Vagina (tissue), 2 donors: ENCODE results near the gene ST6GALNAC3.

Experiments
- POLR2A ChIP-seq, 2 donors: fragments of 450-650 bp; IDR thresholded peaks; one replicate each; pipeline ENCODE4 v1.6.1; 2017; ENCODE audit warnings: antibody characterized with exemption in 2 of 2, mild to moderate bottlenecking in 2 of 2, moderate library complexity in 2 of 2
- POLR2AphosphoS5 ChIP-seq, 2 donors: sonication (generic); formaldehyde crosslinking; IDR thresholded peaks; one replicate each; pipeline ENCODE4 v1.9.0; 2017; ENCODE audit warnings: antibody characterized with exemption in 2 of 2, mild to moderate bottlenecking in 2 of 2, low read depth in 1 of 2; ENCODE audit not compliant: insufficient read depth in 1 of 2
- TF ChIP-seq, protein P1 (sequence below), 3 experiments: fragments of 450-650 bp in 2 of 3; fragments of 200-600 bp in 1 of 3; sonication (generic) in 1 of 3; IDR thresholded peaks; one replicate each; pipeline ENCODE4 v1.5.1; 2017 to 2019; ENCODE audit warnings: antibody characterized with exemption in 3 of 3, mild to moderate bottlenecking in 2 of 3, moderate library complexity in 2 of 3

DNA sequence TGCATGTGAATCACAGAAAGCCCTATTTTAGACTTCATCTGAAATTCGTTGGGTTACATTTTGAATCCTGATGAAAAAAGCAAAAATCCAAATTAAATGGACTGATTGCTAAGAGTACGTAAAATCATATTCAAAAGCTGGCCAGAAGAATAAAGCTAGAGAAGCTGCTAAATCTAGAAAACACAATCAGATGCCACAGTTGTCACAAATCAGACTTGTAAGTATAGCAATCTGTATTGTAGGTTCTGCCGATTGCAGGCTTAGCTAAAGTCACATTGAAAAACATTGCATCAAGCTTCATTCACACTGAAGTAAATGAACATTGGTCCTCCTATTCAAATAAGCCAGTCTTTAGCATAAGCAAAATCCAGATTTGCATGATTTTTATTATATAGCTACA lies 557.6 kb downstream of the ST6GALNAC3 start:
- TF ChIP-seq POLR2AphosphoS5 (IDR thresholded peaks at IDR 0.05; ENCODE audit: insufficient read depth in 1 of 2, low read depth in 1 of 2), result no peak
- TF ChIP-seq, protein P1, sequence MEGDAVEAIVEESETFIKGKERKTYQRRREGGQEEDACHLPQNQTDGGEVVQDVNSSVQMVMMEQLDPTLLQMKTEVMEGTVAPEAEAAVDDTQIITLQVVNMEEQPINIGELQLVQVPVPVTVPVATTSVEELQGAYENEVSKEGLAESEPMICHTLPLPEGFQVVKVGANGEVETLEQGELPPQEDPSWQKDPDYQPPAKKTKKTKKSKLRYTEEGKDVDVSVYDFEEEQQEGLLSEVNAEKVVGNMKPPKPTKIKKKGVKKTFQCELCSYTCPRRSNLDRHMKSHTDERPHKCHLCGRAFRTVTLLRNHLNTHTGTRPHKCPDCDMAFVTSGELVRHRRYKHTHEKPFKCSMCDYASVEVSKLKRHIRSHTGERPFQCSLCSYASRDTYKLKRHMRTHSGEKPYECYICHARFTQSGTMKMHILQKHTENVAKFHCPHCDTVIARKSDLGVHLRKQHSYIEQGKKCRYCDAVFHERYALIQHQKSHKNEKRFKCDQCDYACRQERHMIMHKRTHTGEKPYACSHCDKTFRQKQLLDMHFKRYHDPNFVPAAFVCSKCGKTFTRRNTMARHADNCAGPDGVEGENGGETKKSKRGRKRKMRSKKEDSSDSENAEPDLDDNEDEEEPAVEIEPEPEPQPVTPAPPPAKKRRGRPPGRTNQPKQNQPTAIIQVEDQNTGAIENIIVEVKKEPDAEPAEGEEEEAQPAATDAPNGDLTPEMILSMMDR (IDR thresholded peaks at IDR 0.05), result no peak
- no peak for TF ChIP-seq POLR2A (IDR thresholded peaks at IDR 0.05)
